Calu3 (cell line): ENCODE measurements around the gene FAM131C. TPM values are rescaled to one million over a fixed set of nuclear protein-coding genes. Genes with fewer than 3 reads are reported as not detected.
"Not testable (repeated sequence)": the region's sequence is repeated elsewhere in the genome, so short reads cannot be mapped to it uniquely, and the experiment has no call there.

Source experiments
- BruUV-seq: library from RNA; stranded (reverse); fragments of 400-500 nt; replicated peaks from 2 replicates; lab custom pipeline; 2021; lab: Mats Ljungman, UMichigan
- CTCF ChIA-PET: fragments of 300-600 bp; sonication (Branson Sonifier 250); formaldehyde crosslinking; loops from one replicate; lab custom pipeline; 2022; ENCODE audit warnings: antibody characterized with exemption; lab: Charles Lee
- DNase-seq: peaks from one replicate; pipeline ENCODE4 v3.0.0; 2022
- H3K27ac Mint-ChIP-seq: one replicate; pipeline ENCODE4 v1.8.0; 2022; ENCODE audit warnings: mixed read lengths; ENCODE audit not compliant: unreplicated experiment
- H3K27me3 Mint-ChIP-seq: one replicate; pipeline ENCODE4 v1.8.0; 2022; ENCODE audit warnings: mixed read lengths; ENCODE audit not compliant: unreplicated experiment
- H3K36me3 Mint-ChIP-seq: one replicate; pipeline ENCODE4 v1.8.0; 2022; ENCODE audit warnings: mild to moderate bottlenecking, moderate library complexity, mixed read lengths; ENCODE audit not compliant: insufficient read depth, unreplicated experiment
- H3K4me1 Mint-ChIP-seq: one replicate; pipeline ENCODE4 v1.8.0; 2022; ENCODE audit warnings: mild to moderate bottlenecking, low read depth, mixed read lengths; ENCODE audit not compliant: unreplicated experiment
- H3K4me3 Mint-ChIP-seq: one replicate; pipeline ENCODE4 v1.8.0; 2022; ENCODE audit warnings: mild to moderate bottlenecking, low read depth, moderate library complexity, mixed read lengths; ENCODE audit not compliant: unreplicated experiment
- H3K9me3 Mint-ChIP-seq: one replicate; pipeline ENCODE4 v1.8.0; 2022; ENCODE audit warnings: low read depth, mixed read lengths; ENCODE audit not compliant: unreplicated experiment
- intact Hi-C: fragments of 100-400 bp; cut with micrococcal nuclease; formaldehyde crosslinking; loops from one replicate; pipeline ENCODE4 v1.10.0; 2022; ENCODE audit not compliant: unreplicated experiment
- total RNA-seq: library from RNA; stranded (reverse); gene quantifications from 2 replicates; pipeline ENCODE4 v1.2.3, GENCODE V29; 2022
- TF ChIP-seq, protein P1 (sequence below): fragments of 200-600 bp; IDR thresholded peaks from one replicate; pipeline ENCODE4 v1.8.0; 2022; ENCODE audit warnings: antibody characterized with exemption; ENCODE audit not compliant: unreplicated experiment

The FAM131C gene
- total RNA-seq, 1 experiment from 2014 or later = 0.94 TPM

DNA sequence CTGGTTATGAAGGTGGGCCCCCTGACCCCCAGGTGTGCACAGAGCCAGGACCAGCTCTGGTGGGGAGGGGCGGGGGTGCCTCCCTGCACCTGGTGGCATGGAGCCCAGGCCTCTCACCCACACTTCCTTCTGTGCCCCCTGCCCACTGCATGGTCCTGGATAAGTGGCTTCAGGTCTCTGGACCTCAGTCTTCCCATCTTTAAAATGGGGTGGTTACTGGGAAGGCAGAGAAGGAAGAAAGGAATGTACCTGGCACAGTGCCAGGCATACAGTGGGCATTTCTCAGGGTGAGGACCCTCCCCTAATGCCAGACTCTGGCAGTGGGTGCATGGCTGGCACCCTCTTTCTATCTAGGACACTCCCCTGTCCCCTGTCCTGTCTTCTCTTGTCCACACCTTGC lies 44.2 kb downstream of the FAM131C start:
- BruUV-seq = no TSS peak
- Mint-ChIP-seq H3K36me3 (no peaks in the 10 kb centered on the region), H3K4me3 (no peak overlapping the region), H3K27ac (no peak overlapping the region), H3K27me3 (peaks cover 47% of the 10 kb centered on the region), H3K4me1 (no peaks in the 10 kb centered on the region), H3K9me3 (no peaks in the 10 kb centered on the region)
- no peak for DNase-seq
- TF ChIP-seq, protein P1, sequence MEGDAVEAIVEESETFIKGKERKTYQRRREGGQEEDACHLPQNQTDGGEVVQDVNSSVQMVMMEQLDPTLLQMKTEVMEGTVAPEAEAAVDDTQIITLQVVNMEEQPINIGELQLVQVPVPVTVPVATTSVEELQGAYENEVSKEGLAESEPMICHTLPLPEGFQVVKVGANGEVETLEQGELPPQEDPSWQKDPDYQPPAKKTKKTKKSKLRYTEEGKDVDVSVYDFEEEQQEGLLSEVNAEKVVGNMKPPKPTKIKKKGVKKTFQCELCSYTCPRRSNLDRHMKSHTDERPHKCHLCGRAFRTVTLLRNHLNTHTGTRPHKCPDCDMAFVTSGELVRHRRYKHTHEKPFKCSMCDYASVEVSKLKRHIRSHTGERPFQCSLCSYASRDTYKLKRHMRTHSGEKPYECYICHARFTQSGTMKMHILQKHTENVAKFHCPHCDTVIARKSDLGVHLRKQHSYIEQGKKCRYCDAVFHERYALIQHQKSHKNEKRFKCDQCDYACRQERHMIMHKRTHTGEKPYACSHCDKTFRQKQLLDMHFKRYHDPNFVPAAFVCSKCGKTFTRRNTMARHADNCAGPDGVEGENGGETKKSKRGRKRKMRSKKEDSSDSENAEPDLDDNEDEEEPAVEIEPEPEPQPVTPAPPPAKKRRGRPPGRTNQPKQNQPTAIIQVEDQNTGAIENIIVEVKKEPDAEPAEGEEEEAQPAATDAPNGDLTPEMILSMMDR = no peak
- CTCF ChIA-PET = no interaction called here
- intact Hi-C loops = no loop called here

DNA sequence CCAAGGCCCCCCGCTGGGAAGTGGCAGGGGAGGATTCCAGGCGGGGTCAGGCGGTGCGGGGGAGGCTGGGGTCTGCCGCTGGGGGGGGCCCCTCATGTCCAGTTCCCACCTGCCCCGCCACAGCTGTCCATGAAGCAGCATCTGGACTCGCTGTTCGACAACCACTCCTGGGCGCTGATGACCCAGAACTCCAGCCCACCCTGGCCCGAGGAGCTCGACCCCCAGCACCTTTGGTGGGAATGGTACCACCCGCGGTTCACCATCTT lies 44.5 kb downstream of the FAM131C start:
- BruUV-seq, CTCF ChIA-PET, H3K36me3 Mint-ChIP-seq, H3K9me3 Mint-ChIP-seq, H3K27ac Mint-ChIP-seq, intact Hi-C loops, H3K4me1 Mint-ChIP-seq, DNase-seq, H3K4me3 Mint-ChIP-seq: not testable (repeated sequence)
- H3K27me3 Mint-ChIP-seq = peaks cover 51% of the 10 kb centered on the region

DNA sequence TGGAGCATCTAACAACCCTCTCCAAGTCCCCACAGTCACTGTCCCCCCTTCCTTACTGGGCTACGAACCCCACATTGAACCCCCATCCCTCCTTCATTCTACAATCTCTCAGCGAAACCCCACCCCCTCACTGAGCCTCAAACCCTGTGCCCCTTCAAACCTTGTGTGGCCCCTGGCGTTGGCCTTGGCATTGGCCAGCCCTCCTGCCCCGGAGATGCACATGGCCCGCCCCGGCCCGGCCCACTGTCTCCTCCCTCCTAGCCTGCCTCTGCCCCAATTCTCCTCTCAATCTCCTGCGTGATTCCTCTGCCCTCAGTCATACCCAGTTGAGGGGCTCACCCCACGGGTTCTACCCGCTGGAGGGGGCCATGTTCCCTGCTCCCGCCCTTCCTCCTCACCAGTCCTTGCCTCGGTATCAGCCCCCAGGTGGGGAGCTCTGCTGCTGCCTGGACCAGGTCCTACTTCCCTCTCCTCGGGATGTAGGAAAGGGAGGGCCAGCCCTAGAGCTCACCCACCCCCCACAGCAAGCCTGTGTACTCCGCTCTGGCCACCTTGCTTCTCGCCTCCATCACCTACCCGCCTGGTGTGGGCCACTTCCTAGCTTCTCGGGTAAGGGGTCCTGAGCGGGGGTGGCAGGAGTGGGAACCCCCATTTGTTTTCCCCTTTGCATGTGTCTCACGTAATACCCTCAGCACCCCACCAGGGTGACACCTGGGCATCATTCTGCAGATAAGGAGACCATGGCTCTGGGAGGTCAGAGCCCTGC lies 45.0 kb downstream of the FAM131C start:
- BruUV-seq = no TSS peak
- Mint-ChIP-seq H3K4me3 (no peak overlapping the region), H3K4me1 (no peaks in the 10 kb centered on the region), H3K27me3 (peaks cover 55% of the 10 kb centered on the region), H3K9me3 (no peaks in the 10 kb centered on the region), H3K36me3 (no peaks in the 10 kb centered on the region), H3K27ac (no peak overlapping the region)
- CTCF ChIA-PET = no interaction called here
- TF ChIP-seq, protein P1 = no peak
- DNase-seq = no peak
- intact Hi-C loops = no loop called here

GRCh38 chr1:16026723-16027484 lies 46.5 kb downstream of the FAM131C start:
- DNase-seq = no peak
- no TSS peak for BruUV-seq
- H3K36me3 Mint-ChIP-seq = no peaks in the 10 kb centered on the region
- peaks cover 1% of the 10 kb centered on the region for H3K4me1 Mint-ChIP-seq
- no peaks in the 10 kb centered on the region for H3K9me3 Mint-ChIP-seq
- intact Hi-C loops = no loop called here
- H3K4me3 Mint-ChIP-seq = peak overlapping the region; percentile 47
- TF ChIP-seq, protein P1 = no peak
- H3K27ac Mint-ChIP-seq = no peak overlapping the region
- H3K27me3 Mint-ChIP-seq = peaks cover 68% of the 10 kb centered on the region
- CTCF ChIA-PET = no interaction called here

DNA sequence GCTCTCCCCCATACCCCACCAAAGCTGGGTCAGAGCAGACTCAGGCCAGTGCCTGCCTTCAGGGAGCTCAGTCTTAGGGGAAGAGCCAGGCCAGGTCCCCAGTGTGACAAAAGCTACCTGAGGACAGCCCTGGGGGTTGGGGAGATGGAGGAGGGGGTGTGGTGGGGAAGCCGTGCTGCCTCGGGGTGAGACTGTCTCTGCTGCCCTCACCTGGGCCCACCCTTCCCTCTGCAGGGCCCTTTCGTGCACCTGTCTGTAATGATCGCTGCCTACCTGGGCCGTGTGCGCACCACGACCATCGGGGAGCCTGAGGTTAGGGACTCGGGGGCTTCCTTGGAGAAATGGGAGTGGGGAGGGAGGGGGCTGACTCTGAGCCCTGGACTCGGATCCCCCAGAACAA lies 47.1 kb downstream of the FAM131C start:
- BruUV-seq, intact Hi-C loops, H3K9me3 Mint-ChIP-seq, CTCF ChIA-PET, H3K27ac Mint-ChIP-seq, H3K4me1 Mint-ChIP-seq, H3K36me3 Mint-ChIP-seq, DNase-seq, H3K4me3 Mint-ChIP-seq: not testable (repeated sequence)
- H3K27me3 Mint-ChIP-seq = peaks cover 74% of the 10 kb centered on the region
